Astrocyte of the spinal cord (primary cell): ENCODE results near the gene HERPUD1.

Experiments
- DNase-seq: peaks from one replicate; pipeline ENCODE4 v3.0.0; 2011; ENCODE audit warnings: low read depth, low spot score
- H3K4me3 ChIP-seq: 2 replicates; pipeline ENCODE4 v1.5.1; 2011; ENCODE audit warnings: low read depth, mild to moderate bottlenecking, low read length, moderate library complexity
- in situ Hi-C: cut with HindIII; loops from 2 replicates; pipeline ENCODE4 v1.10.0; 2017; ENCODE audit warnings: low sequenced_read_pairs
- TF ChIP-seq, protein P1 (sequence below): IDR thresholded peaks from 2 replicates; pipeline ENCODE4 v1.5.1; 2012; ENCODE audit warnings: low read depth, mild to moderate bottlenecking, low read length, inconsistent platforms

HERPUD1 gene

DNA sequence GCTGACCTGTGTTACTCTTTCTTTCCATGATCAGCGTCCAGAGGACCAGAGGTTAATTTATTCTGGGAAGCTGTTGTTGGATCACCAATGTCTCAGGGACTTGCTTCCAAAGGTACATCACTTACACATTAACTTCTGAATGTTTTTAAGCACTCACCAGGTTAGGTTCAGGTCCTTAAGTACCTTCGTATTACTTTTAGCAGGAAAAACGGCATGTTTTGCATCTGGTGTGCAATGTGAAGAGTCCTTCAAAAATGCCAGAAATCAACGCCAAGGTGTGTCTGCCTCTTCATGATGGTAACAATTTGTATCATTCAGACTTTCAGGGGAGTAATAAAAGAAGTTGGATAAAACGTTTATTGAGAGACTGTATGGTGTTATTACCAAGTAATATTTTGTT lies 3.3 kb downstream of the HERPUD1 start:
- no peak for DNase-seq
- in situ Hi-C loops, result no loop called here
- TF ChIP-seq, protein P1, sequence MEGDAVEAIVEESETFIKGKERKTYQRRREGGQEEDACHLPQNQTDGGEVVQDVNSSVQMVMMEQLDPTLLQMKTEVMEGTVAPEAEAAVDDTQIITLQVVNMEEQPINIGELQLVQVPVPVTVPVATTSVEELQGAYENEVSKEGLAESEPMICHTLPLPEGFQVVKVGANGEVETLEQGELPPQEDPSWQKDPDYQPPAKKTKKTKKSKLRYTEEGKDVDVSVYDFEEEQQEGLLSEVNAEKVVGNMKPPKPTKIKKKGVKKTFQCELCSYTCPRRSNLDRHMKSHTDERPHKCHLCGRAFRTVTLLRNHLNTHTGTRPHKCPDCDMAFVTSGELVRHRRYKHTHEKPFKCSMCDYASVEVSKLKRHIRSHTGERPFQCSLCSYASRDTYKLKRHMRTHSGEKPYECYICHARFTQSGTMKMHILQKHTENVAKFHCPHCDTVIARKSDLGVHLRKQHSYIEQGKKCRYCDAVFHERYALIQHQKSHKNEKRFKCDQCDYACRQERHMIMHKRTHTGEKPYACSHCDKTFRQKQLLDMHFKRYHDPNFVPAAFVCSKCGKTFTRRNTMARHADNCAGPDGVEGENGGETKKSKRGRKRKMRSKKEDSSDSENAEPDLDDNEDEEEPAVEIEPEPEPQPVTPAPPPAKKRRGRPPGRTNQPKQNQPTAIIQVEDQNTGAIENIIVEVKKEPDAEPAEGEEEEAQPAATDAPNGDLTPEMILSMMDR, result no peak
- peak overlapping the region; percentile 95 for H3K4me3 ChIP-seq

DNA sequence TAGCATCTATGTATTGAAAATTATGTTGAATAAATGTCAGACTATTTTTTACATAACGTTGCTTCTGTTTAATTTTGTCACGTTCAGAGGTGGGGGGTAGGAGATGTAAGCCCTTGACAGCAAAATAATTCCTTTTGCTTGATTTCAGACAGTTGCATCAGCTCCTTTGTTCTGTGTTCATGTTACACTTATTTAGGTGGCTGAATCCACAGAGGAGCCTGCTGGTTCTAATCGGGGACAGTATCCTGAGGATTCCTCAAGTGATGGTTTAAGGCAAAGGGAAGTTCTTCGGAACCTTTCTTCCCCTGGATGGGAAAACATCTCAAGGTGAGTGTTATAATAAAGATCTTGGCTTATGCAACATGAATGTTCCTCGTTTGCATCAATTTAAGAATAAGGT lies 4.5 kb downstream of the HERPUD1 start:
- DNase-seq, result no peak
- H3K4me3 ChIP-seq, result no peak overlapping the region
- in situ Hi-C loops, result no loop called here
- TF ChIP-seq, protein P1, result no peak

DNA sequence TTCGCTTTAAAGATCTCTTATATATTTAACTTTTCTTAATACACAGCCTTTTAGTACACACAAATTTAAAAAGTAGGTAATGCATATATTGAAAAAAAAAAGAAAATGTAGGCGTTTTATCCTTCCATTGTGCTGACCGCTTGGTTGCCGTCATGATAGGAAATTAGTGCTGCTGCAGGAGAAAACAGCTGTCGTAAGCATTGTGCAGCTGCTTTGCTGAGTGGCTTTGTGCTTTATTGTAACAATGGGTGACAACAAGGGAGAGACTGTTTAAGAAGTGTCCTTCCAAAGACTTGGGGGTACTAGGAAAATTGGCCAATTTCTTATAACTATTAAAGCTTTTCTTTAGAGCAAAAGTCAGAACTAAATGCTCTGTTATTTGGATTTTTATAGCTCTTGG lies 5.0 kb downstream of the HERPUD1 start:
- no peak for DNase-seq
- no peak overlapping the region for H3K4me3 ChIP-seq
- in situ Hi-C loops, result no loop called here
- TF ChIP-seq, protein P1, result no peak

DNA sequence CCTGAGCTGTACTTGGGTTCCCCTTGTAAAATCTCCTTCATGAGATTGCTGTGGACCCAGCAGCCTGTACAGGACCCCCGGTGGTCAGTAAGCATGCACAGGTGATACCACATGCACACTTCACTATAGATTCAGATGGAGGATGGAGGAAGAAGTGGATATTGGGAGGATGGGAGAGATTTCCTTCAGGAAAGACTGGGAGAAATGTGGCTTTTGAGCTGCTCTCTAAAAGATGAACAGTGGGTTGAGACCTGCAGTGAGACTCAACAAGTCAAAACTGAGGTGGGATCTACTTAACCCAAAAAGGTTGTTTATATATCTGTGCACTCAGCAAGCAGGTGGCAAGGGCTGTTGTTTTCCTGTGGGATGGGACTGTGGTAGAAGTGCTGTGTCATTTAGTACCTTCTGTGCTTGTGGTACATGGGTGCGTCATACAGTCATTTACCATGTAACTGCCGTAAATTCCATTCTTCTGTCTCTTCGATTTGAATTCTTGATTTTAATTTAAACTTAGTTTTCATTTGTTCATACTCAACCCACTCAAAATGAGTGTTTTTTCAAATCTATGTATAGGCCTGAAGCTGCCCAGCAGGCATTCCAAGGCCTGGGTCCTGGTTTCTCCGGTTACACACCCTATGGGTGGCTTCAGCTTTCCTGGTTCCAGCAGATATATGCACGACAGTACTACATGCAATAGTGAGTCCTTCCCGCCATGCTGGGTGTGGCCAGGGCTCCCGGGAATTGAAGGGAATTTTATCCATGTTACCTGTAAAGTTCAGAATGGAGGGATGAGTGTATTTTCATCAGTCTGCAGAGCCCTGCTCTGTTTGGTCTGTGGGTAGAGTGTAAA lies 6.9 kb downstream of the HERPUD1 start:
- H3K4me3 ChIP-seq, result no peak overlapping the region
- no peak for DNase-seq
- TF ChIP-seq, protein P1, result no peak
- in situ Hi-C loops, result no loop called here

DNA sequence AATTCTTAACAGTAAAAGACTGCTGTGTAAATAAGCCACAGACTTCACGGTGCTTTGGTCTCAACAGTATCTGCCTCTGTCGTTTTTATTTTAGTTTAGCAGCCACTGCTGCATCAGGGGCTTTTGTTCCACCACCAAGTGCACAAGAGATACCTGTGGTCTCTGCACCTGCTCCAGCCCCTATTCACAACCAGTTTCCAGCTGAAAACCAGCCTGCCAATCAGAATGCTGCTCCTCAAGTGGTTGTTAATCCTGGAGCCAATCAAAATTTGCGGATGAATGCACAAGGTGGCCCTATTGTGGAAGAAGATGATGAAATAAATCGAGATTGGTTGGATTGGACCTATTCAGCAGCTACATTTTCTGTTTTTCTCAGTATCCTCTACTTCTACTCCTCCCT lies 7.9 kb downstream of the HERPUD1 start:
- H3K4me3 ChIP-seq, result no peak overlapping the region
- DNase-seq, result no peak
- TF ChIP-seq, protein P1, result no peak
- in situ Hi-C loops, result no loop called here

DNA sequence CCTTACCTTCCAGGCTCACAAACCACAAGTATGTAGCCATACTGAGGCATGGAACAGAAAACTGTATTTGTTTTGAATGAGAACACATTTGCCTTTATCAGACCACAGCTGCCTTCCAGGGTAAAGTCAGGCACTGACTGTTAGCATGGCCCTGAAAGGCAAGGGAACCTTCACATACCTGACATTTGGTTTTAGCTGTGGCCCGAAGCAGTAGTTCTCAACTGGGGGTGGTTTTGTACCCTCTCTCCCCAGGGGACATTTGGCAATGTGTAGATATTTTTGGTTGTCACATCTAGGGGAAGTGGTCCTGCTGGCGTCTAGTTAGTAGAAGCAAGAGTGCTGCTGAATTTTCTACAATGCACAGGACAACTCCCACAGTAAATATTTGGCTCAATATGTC lies 9.2 kb downstream of the HERPUD1 start:
- DNase-seq, result no peak
- TF ChIP-seq, protein P1, result no peak
- in situ Hi-C loops, result no loop called here
- H3K4me3 ChIP-seq, result no peak overlapping the region
